ENCODE results near the gene OR5B21.

The OR5B21 gene

DNA sequence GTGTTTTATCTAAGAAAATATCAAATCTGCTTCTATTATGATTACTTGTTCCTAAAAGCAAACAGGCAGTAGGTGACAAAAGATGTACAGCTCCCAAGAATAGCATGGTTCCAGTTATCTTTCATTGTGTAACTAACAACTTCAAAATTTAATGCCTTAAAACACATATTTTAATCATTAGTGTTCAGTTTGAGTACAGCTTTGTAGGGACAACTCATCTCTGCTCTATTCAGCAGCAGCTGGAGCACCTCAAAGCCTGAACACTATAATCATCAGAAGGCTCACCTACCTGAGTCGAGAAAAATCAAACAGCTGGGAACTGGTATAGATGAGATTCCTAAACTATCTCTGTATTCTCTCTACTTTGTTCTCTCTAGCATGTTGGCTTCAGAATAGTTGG is 41.6 kb downstream of the OR5B21 start:
- Histone ChIP-seq H3K4me3 (ENCODE audit: low read length) (no peak overlapping the region), H3K9me2 (replicated peaks; ENCODE audit: insufficient read depth, low read length) (no peaks in the 10 kb centered on the region), H3K27ac (ENCODE audit: low read length) (no peak overlapping the region), H3K9ac (ENCODE audit: low read length) (no peak overlapping the region), H3K9me3 (replicated peaks; ENCODE audit: insufficient read depth, low read length) (no peaks in the 10 kb centered on the region), H3K4me1 (ENCODE audit: low read length) (no peaks in the 10 kb centered on the region), H3K79me2 (ENCODE audit: low read length) (no peaks in the 10 kb centered on the region), H3K27me3 (replicated peaks; ENCODE audit: insufficient read depth, low read length) (no peaks in the 10 kb centered on the region), H2AFZ (ENCODE audit: low read length) (no peak overlapping the region), H3K36me3 (replicated peaks; ENCODE audit: insufficient read depth, low read length) (no peaks in the 10 kb centered on the region), H3K4me2 (ENCODE audit: low read depth, low read length) (no peak overlapping the region), H3F3A (ENCODE audit: insufficient read depth, low read length) (no peaks in the 10 kb centered on the region), H4K20me1 (ENCODE audit: insufficient read depth, low read length) (no peaks in the 10 kb centered on the region)
- TF ChIP-seq CTCF (IDR thresholded peaks at IDR 0.05; ENCODE audit: low read length) (no peak), EZH2phosphoT487 (IDR thresholded peaks at IDR 0.05; ENCODE audit: low read length) (no peak), EZH2 (optimal IDR thresholded peaks at IDR 0.05; ENCODE audit: low read depth, low read length) (no peak)
- no peak for DNase-seq

DNA sequence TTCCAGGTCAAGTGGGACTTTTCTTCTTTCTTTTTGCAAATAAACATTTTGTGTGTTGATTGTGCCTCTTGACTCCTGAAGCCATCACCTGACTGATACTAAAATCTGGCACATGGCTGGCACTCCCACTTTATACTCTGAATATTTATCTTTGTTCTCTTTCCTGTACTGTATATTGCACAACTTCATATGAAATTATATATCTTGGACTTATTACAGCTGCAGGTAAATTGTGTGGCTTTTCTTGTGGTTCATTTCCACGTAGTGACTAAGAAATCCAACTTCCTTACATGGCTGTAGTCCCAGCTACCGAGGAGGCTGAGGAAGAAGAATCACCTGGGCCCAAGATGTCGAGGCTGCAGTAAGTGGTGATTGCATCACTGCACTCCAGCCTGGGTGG is 42.2 kb downstream of the OR5B21 start:
- H3K4me3 ChIP-seq (ENCODE audit: low read length) = no peak overlapping the region
- no peak overlapping the region for H3K4me2 ChIP-seq (ENCODE audit: low read depth, low read length)

More for the DNA sequence above, 42.2 kb downstream of the OR5B21 start:
- H3K27me3 ChIP-seq (replicated peaks; ENCODE audit: insufficient read depth, low read length) = no peaks in the 10 kb centered on the region
- no peaks in the 10 kb centered on the region for H3K9me3 ChIP-seq (replicated peaks; ENCODE audit: insufficient read depth, low read length)
- H3F3A ChIP-seq (ENCODE audit: insufficient read depth, low read length) = no peaks in the 10 kb centered on the region
- no peak overlapping the region for H3K27ac ChIP-seq (ENCODE audit: low read length)
- no peaks in the 10 kb centered on the region for H3K4me1 ChIP-seq (ENCODE audit: low read length)
- no peaks in the 10 kb centered on the region for H3K9me2 ChIP-seq (replicated peaks; ENCODE audit: insufficient read depth, low read length)
- no peak for TF ChIP-seq EZH2 (optimal IDR thresholded peaks at IDR 0.05; ENCODE audit: low read depth, low read length)
- TF ChIP-seq EZH2phosphoT487 (IDR thresholded peaks at IDR 0.05; ENCODE audit: low read length) = no peak
- no peak for TF ChIP-seq CTCF (IDR thresholded peaks at IDR 0.05; ENCODE audit: low read length)
- H3K36me3 ChIP-seq (replicated peaks; ENCODE audit: insufficient read depth, low read length) = no peaks in the 10 kb centered on the region
- no peak overlapping the region for H3K9ac ChIP-seq (ENCODE audit: low read length)
- H3K79me2 ChIP-seq (ENCODE audit: low read length) = no peaks in the 10 kb centered on the region
- H4K20me1 ChIP-seq (ENCODE audit: insufficient read depth, low read length) = no peaks in the 10 kb centered on the region
- DNase-seq = no peak
- H2AFZ ChIP-seq (ENCODE audit: low read length) = no peak overlapping the region
